HFFc6 (cell line): ENCODE data around the gene HTR6. TPM values are rescaled to one million over a fixed set of nuclear protein-coding genes. Genes with fewer than 3 reads are reported as not detected.

Experiments
- DNase-seq: peaks from one replicate; pipeline ENCODE4 v3.0.0-alpha.2; 2018
- H3K27ac Mint-ChIP-seq: 2 replicates; pipeline ENCODE4 v1.8.0; 2020; ENCODE audit warnings: mild to moderate bottlenecking, mixed read lengths
- H3K27me3 Mint-ChIP-seq: 2 replicates; pipeline ENCODE4 v1.8.0; 2021; ENCODE audit warnings: mild to moderate bottlenecking, moderate library complexity, mixed read lengths; ENCODE audit not compliant: insufficient read depth
- H3K36me3 Mint-ChIP-seq: 2 replicates; pipeline ENCODE4 v1.8.0; 2021; ENCODE audit warnings: low read depth, mixed read lengths
- H3K4me1 Mint-ChIP-seq: 2 replicates; pipeline ENCODE4 v1.8.0; 2020; ENCODE audit warnings: low read depth, mixed read lengths
- H3K4me3 Mint-ChIP-seq: 2 replicates; pipeline ENCODE4 v1.8.0; 2020; ENCODE audit warnings: mild to moderate bottlenecking, moderate library complexity, mixed read lengths
- H3K9me3 Mint-ChIP-seq: 2 replicates; pipeline ENCODE4 v1.8.0; 2020; ENCODE audit warnings: mild to moderate bottlenecking, mixed read lengths
- CTCF ChIP-seq: fragments of 200-600 bp; sonication (generic); IDR thresholded peaks from 2 replicates; pipeline ENCODE4 v1.5.0; 2021; ENCODE audit warnings: antibody characterized with exemption, mild to moderate bottlenecking
- total RNA-seq, 6 experiments: library from RNA; stranded (reverse); fragmentation: NEBNext Ultra II Directional; extraction: Animal tissue kit (Norgen Biotek cat#: 25700); gene quantifications; 2 replicates in 1 of 6; 3 replicates in 5 of 6; pipeline ENCODE4 v1.2.3, GENCODE V29; 2021

Gene HTR6
- total RNA-seq, 6 experiments from 2014 or later = not detected

GRCh38 chr1:19705464-19705863 lies 40.8 kb downstream of the HTR6 start:
- Mint-ChIP-seq H3K27ac (no peak overlapping the region), H3K4me3 (no peak overlapping the region), H3K9me3 (no peaks in the 10 kb centered on the region), H3K36me3 (peaks cover 5% of the 10 kb centered on the region), H3K27me3 (no peaks in the 10 kb centered on the region), H3K4me1 (peaks cover 9% of the 10 kb centered on the region)
- TF ChIP-seq CTCF = no peak
- DNase-seq = no peak

- Mint-ChIP-seq H3K4me1 (peaks cover 9% of the 10 kb centered on the region), H3K9me3 (no peaks in the 10 kb centered on the region), H3K4me3 (no peak overlapping the region), H3K27ac (no peak overlapping the region), H3K36me3 (peaks cover 5% of the 10 kb centered on the region), H3K27me3 (no peaks in the 10 kb centered on the region)
- no peak for TF ChIP-seq CTCF
- DNase-seq = no peak
These were observed 41.5 kb downstream of the HTR6 start for GRCh38 chr1:19706136-19706535.

GRCh38 chr1:19708567-19709110 lies 44.0 kb downstream of the HTR6 start:
- no peak for DNase-seq
- H3K4me3 Mint-ChIP-seq = no peak overlapping the region
- no peaks in the 10 kb centered on the region for H3K27me3 Mint-ChIP-seq
- H3K36me3 Mint-ChIP-seq = peaks cover 5% of the 10 kb centered on the region
- H3K27ac Mint-ChIP-seq = no peak overlapping the region
- no peak for TF ChIP-seq CTCF
- peaks cover 9% of the 10 kb centered on the region for H3K4me1 Mint-ChIP-seq
- no peaks in the 10 kb centered on the region for H3K9me3 Mint-ChIP-seq

- Mint-ChIP-seq H3K27me3 (no peaks in the 10 kb centered on the region), H3K4me1 (peaks cover 9% of the 10 kb centered on the region), H3K9me3 (no peaks in the 10 kb centered on the region), H3K4me3 (no peak overlapping the region), H3K27ac (no peak overlapping the region), H3K36me3 (peaks cover 5% of the 10 kb centered on the region)
- no peak for DNase-seq
- no peak for TF ChIP-seq CTCF
These were observed 44.7 kb downstream of the HTR6 start for GRCh38 chr1:19709260-19709793.

- H3K4me1 Mint-ChIP-seq = peaks cover 18% of the 10 kb centered on the region
- H3K9me3 Mint-ChIP-seq = no peaks in the 10 kb centered on the region
- peaks cover 5% of the 10 kb centered on the region for H3K36me3 Mint-ChIP-seq
- no peaks in the 10 kb centered on the region for H3K27me3 Mint-ChIP-seq
- no peak for TF ChIP-seq CTCF
- H3K4me3 Mint-ChIP-seq = no peak overlapping the region
- DNase-seq = no peak
- no peak overlapping the region for H3K27ac Mint-ChIP-seq
These were observed 46.3 kb downstream of the HTR6 start for GRCh38 chr1:19710825-19711611.
